NCI-H69 (cell line): ENCODE measurements around the gene RRP9.
"Not testable (repeated sequence)": the region's sequence is repeated elsewhere in the genome, so short reads cannot be mapped to it uniquely, and the experiment has no call there.

ENCODE experiments used
- DNase-seq: peaks from one replicate; lab custom pipeline; 2025; lab: John Stamatoyannopoulos, UW

Gene RRP9

GRCh38 chr3:51938780-51939425 lies 2.8 kb downstream of the RRP9 start:
- DNase-seq: no peak

GRCh38 chr3:51937611-51938450 lies 3.9 kb downstream of the RRP9 start:
- DNase-seq: no peak

- DNase-seq: no peak
These were observed 4.7 kb downstream of the RRP9 start for GRCh38 chr3:51937014-51937413.

- DNase-seq: no peak
These were observed 5.6 kb downstream of the RRP9 start for GRCh38 chr3:51935886-51936755.

GRCh38 chr3:51934991-51935885 lies 6.5 kb downstream of the RRP9 start:
- no peak for DNase-seq

- no peak for DNase-seq
These were observed 7.4 kb downstream of the RRP9 start for GRCh38 chr3:51934139-51934850.

- no peak for DNase-seq
These were observed 8.1 kb downstream of the RRP9 start for GRCh38 chr3:51933471-51934138.

GRCh38 chr3:51932471-51933370 lies 9.0 kb downstream of the RRP9 start:
- DNase-seq: no peak

GRCh38 chr3:51931756-51932155 lies 9.9 kb downstream of the RRP9 start:
- DNase-seq: no peak

- no peak for DNase-seq
These were observed 11.3 kb downstream of the RRP9 start for GRCh38 chr3:51930439-51930838.

- no peak for DNase-seq
These were observed 12.2 kb downstream of the RRP9 start for GRCh38 chr3:51929420-51930003.

GRCh38 chr3:51928981-51929380 lies 12.7 kb downstream of the RRP9 start:
- not testable (repeated sequence) for DNase-seq

GRCh38 chr3:51928438-51928837 lies 13.3 kb downstream of the RRP9 start:
- DNase-seq: no peak

GRCh38 chr3:51927061-51927977 lies 14.4 kb downstream of the RRP9 start:
- DNase-seq: no peak

- no peak for DNase-seq
These were observed 20.6 kb downstream of the RRP9 start for GRCh38 chr3:51921081-51921578.

- no peak for DNase-seq
These were observed 25.3 kb downstream of the RRP9 start for GRCh38 chr3:51916418-51916817.

GRCh38 chr3:51908026-51908425 lies 33.7 kb downstream of the RRP9 start:
- no peak for DNase-seq
